Activated CD8-positive, alpha-beta T cell treated with anti-CD3 and anti-CD28 coated beads for 36 hours (primary cell): ENCODE results near the gene CLDN18. TPM values are rescaled to one million over a fixed set of nuclear protein-coding genes. Genes with fewer than 3 reads are reported as not detected.

Source experiments
- ATAC-seq: fragments of 200-7000 bp; cut with Tn5 transposase; one replicate; pipeline ENCODE4 v1.10.0; 2021; ENCODE audit warnings: mild to moderate bottlenecking, moderate library complexity
- CTCF ChIA-PET: fragments of 350-600 bp; sonication (Branson Sonifier 250); formaldehyde crosslinking; loops from one replicate; lab custom pipeline; 2021; ENCODE audit warnings: antibody characterized with exemption; lab: Charles Lee
- POLR2A ChIA-PET: fragments of 350-600 bp; sonication (Branson Sonifier 250); formaldehyde crosslinking; loops from one replicate; lab custom pipeline; 2021; ENCODE audit warnings: antibody characterized with exemption; lab: Charles Lee
- DNase-seq: peaks from one replicate; pipeline ENCODE4 v3.0.0-alpha.2; 2020
- H3K27ac Mint-ChIP-seq: one replicate; pipeline ENCODE4 v1.8.0; 2021; ENCODE audit warnings: mild to moderate bottlenecking, mixed read lengths
- H3K27me3 Mint-ChIP-seq: one replicate; pipeline ENCODE4 v1.8.0; 2021; ENCODE audit warnings: mixed read lengths
- H3K36me3 Mint-ChIP-seq: one replicate; pipeline ENCODE4 v1.8.0; 2021; ENCODE audit warnings: low read depth, mixed read lengths
- H3K4me1 Mint-ChIP-seq: one replicate; pipeline ENCODE4 v1.8.0; 2021; ENCODE audit warnings: low read depth, mixed read lengths
- H3K4me3 Mint-ChIP-seq: one replicate; pipeline ENCODE4 v1.8.0; 2021; ENCODE audit warnings: mild to moderate bottlenecking, moderate library complexity, mixed read lengths
- H3K9me3 Mint-ChIP-seq: one replicate; pipeline ENCODE4 v1.8.0; 2021; ENCODE audit warnings: mixed read lengths
- CTCF ChIP-seq: fragments of 200-600 bp; IDR thresholded peaks from one replicate; pipeline ENCODE4 v1.8.0; 2022; ENCODE audit warnings: antibody characterized with exemption, mild to moderate bottlenecking
- intact Hi-C: fragments of 100-400 bp; cut with micrococcal nuclease; formaldehyde crosslinking; loops from one replicate; pipeline ENCODE4 v1.10.0; 2022
- total RNA-seq, 2 experiments: library from RNA; stranded (reverse); gene quantifications; one replicate each; pipeline ENCODE4 v1.2.3, GENCODE V29; 2021

CLDN18 gene
- total RNA-seq, 2 experiments from 2014 or later, result not detected

- POLR2A ChIA-PET, result no interaction called here
- Mint-ChIP-seq H3K4me3 (no peak overlapping the region), H3K36me3 (no peaks in the 10 kb centered on the region), H3K27me3 (peaks cover 3% of the 10 kb centered on the region), H3K4me1 (peaks cover 5% of the 10 kb centered on the region), H3K27ac (no peak overlapping the region), H3K9me3 (peaks cover 8% of the 10 kb centered on the region)
- TF ChIP-seq CTCF, result no peak
- CTCF ChIA-PET, result interaction anchor here (1.2 kb wide), 1 partner anchor 128 kb away, joined by 3 read pairs; no protein-coding TSS in a partner anchor
- DNase-seq, result no peak
- intact Hi-C loops, result no loop called here
- ATAC-seq, result no peak
Measured at GRCh38 chr3:137990427-137990826, 19.5 kb upstream of the CLDN18 start.

- intact Hi-C loops, result no loop called here
- ATAC-seq (no peak), DNase-seq (no peak)
- ChIA-PET CTCF (no interaction called here), POLR2A (no interaction called here)
- no peak overlapping the region for H3K27ac Mint-ChIP-seq
- peaks cover 4% of the 10 kb centered on the region for H3K4me1 Mint-ChIP-seq
- peaks cover 8% of the 10 kb centered on the region for H3K9me3 Mint-ChIP-seq
- H3K27me3 Mint-ChIP-seq, result peaks cover 7% of the 10 kb centered on the region
- H3K4me3 Mint-ChIP-seq, result no peak overlapping the region
- no peaks in the 10 kb centered on the region for H3K36me3 Mint-ChIP-seq
- no peak for TF ChIP-seq CTCF
Measured at GRCh38 chr3:137992592-137992991, 17.4 kb upstream of the CLDN18 start.

- no peak for ATAC-seq
- Mint-ChIP-seq H3K4me1 (no peaks in the 10 kb centered on the region), H3K27ac (no peak overlapping the region), H3K36me3 (no peaks in the 10 kb centered on the region), H3K27me3 (peaks cover 13% of the 10 kb centered on the region), H3K9me3 (peaks cover 8% of the 10 kb centered on the region), H3K4me3 (no peak overlapping the region)
- POLR2A ChIA-PET, result no interaction called here
- TF ChIP-seq CTCF, result no peak
- intact Hi-C loops, result no loop called here
- DNase-seq, result no peak
- CTCF ChIA-PET, result no interaction called here
Measured at GRCh38 chr3:137998121-137999042, 11.6 kb upstream of the CLDN18 start.

- no peak for DNase-seq
- ATAC-seq, result no peak
- POLR2A ChIA-PET, result no interaction called here
- CTCF ChIA-PET, result no interaction called here
- no peaks in the 10 kb centered on the region for H3K4me1 Mint-ChIP-seq
- peaks cover 5% of the 10 kb centered on the region for H3K27me3 Mint-ChIP-seq
- TF ChIP-seq CTCF, result no peak
- no peak overlapping the region for H3K4me3 Mint-ChIP-seq
- intact Hi-C loops, result no loop called here
- H3K27ac Mint-ChIP-seq, result no peak overlapping the region
- H3K36me3 Mint-ChIP-seq, result no peaks in the 10 kb centered on the region
- no peaks in the 10 kb centered on the region for H3K9me3 Mint-ChIP-seq
Measured at GRCh38 chr3:138003069-138003468, 6.9 kb upstream of the CLDN18 start.

- DNase-seq (no peak), ATAC-seq (no peak)
- peaks cover 4% of the 10 kb centered on the region for H3K27me3 Mint-ChIP-seq
- H3K36me3 Mint-ChIP-seq, result no peaks in the 10 kb centered on the region
- H3K4me3 Mint-ChIP-seq, result no peak overlapping the region
- ChIA-PET POLR2A (no interaction called here), CTCF (no interaction called here)
- H3K27ac Mint-ChIP-seq, result no peak overlapping the region
- H3K9me3 Mint-ChIP-seq, result no peaks in the 10 kb centered on the region
- H3K4me1 Mint-ChIP-seq, result no peaks in the 10 kb centered on the region
- no peak for TF ChIP-seq CTCF
- intact Hi-C loops, result no loop called here
Measured at GRCh38 chr3:138005627-138006026, 4.3 kb upstream of the CLDN18 start.
